ENCODE measurements around the gene MAIP1. TPM values are rescaled to one million over a fixed set of nuclear protein-coding genes. Genes with fewer than 3 reads are reported as not detected.

The MAIP1 gene
- total RNA-seq, 1 experiment from 2014 or later: 32.3 TPM

DNA sequence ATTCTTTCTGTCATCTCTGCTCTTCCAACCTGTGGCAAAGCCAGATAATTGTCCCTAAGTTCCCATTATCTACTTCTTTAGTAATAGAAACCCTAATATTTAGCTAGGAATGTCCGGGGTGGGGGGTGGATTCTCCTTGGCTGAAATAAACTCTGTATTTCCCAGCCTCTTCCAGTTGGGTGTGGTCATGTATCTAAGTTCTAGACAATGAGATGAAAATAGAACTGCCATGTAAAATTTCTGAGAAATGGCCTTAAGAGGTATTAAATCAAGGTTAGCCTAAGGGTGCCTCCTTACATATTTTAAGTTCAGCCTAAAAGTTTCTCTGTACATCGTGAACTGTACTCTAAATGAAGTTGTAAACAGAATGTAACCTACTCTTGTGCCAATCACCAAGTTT is 39.5 kb downstream of the MAIP1 start:
- no peak overlapping the region for H4K5ac ChIP-seq (ENCODE audit: insufficient read length, low read depth, low read length)
- no peak for DNase-seq
- H2BK20ac ChIP-seq (ENCODE audit: low read depth, low read length, poor library complexity, severe bottlenecking): no peak overlapping the region
- H2AK5ac ChIP-seq (ENCODE audit: insufficient read length, low read length): no peak overlapping the region
- H3K27me3 Mint-ChIP-seq (ENCODE audit: low read depth): no peaks in the 10 kb centered on the region; the same call in 1 of the 2 replicates
- no peaks in the 10 kb centered on the region for H3K4me1 Mint-ChIP-seq
- H3K4me2 ChIP-seq (ENCODE audit: insufficient read depth, insufficient read length, low read length): no peak overlapping the region
- no peak overlapping the region for H4K8ac ChIP-seq (replicated peaks; ENCODE audit: insufficient read length, low read depth, low read length)
- H3T11ph ChIP-seq (ENCODE audit: low read length): no peak overlapping the region
- no peak overlapping the region for H2AFZ ChIP-seq (ENCODE audit: low read length)
- H3K79me2 ChIP-seq (ENCODE audit: insufficient read depth, low read length): no peaks in the 10 kb centered on the region
- no peak overlapping the region for H3K56ac ChIP-seq (ENCODE audit: insufficient read length, low read depth, low read length)
- no peaks in the 10 kb centered on the region for H3K36me3 Mint-ChIP-seq (ENCODE audit: insufficient read depth in 1 of 3, low read depth in 3 of 3)
- H3K27me3 ChIP-seq (ENCODE audit: insufficient read depth, low read length): no peaks in the 10 kb centered on the region
- H3K4me1 ChIP-seq (ENCODE audit: insufficient read depth, low read length): no peaks in the 10 kb centered on the region
- H3K23me2 ChIP-seq (ENCODE audit: insufficient read length, low read depth, low read length, poor library complexity, severe bottlenecking): no peaks in the 10 kb centered on the region
- no peak overlapping the region for H4K91ac ChIP-seq (ENCODE audit: insufficient read length, low read depth, low read length)
- no CpG with 5 or more reads among the region's 2 CpGs for WGBS (ENCODE audit: extremely low coverage, insufficient read length, low lambda C conversion rate)
- H2BK120ac ChIP-seq (ENCODE audit: low read depth, low read length, poor library complexity, severe bottlenecking): no peak overlapping the region
- H3K9ac ChIP-seq (ENCODE audit: extremely low read depth, insufficient read length, low read length): no peak overlapping the region
- H3K18ac ChIP-seq (ENCODE audit: insufficient read length, low read depth, low read length): no peak overlapping the region
- H3K14ac ChIP-seq (ENCODE audit: insufficient read depth, low read length): no peak overlapping the region
- no peak overlapping the region for H2BK5ac ChIP-seq (ENCODE audit: insufficient read length, low read length)
- H3K79me1 ChIP-seq (ENCODE audit: insufficient read depth, low read depth, low read length, poor library complexity, severe bottlenecking): no peaks in the 10 kb centered on the region
- 0 out of 5 replicates have a peak, but pooled peaks cover 0 to 1% of the 10 kb centered on the region in 2 experiments for H3K9me3 Mint-ChIP-seq
- no peak overlapping the region for H3K4me3 Mint-ChIP-seq
- TF ChIP-seq, protein P1, sequence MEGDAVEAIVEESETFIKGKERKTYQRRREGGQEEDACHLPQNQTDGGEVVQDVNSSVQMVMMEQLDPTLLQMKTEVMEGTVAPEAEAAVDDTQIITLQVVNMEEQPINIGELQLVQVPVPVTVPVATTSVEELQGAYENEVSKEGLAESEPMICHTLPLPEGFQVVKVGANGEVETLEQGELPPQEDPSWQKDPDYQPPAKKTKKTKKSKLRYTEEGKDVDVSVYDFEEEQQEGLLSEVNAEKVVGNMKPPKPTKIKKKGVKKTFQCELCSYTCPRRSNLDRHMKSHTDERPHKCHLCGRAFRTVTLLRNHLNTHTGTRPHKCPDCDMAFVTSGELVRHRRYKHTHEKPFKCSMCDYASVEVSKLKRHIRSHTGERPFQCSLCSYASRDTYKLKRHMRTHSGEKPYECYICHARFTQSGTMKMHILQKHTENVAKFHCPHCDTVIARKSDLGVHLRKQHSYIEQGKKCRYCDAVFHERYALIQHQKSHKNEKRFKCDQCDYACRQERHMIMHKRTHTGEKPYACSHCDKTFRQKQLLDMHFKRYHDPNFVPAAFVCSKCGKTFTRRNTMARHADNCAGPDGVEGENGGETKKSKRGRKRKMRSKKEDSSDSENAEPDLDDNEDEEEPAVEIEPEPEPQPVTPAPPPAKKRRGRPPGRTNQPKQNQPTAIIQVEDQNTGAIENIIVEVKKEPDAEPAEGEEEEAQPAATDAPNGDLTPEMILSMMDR (conservative IDR thresholded peaks at IDR 0.05): no peak
- no peak overlapping the region for H2BK15ac ChIP-seq (ENCODE audit: low read depth, low read length)
- no peak overlapping the region for H3K4ac ChIP-seq (ENCODE audit: low read depth, low read length)
- H3K27ac Mint-ChIP-seq: no peak overlapping the region
- H2BK12ac ChIP-seq (ENCODE audit: insufficient read length, low read depth, low read length): no peak overlapping the region
- no peaks in the 10 kb centered on the region for H3K9me3 ChIP-seq (ENCODE audit: control insufficient read depth, low read depth, low read length)
- no peak overlapping the region for H3K23ac ChIP-seq (ENCODE audit: insufficient read length, low read depth, low read length)
- H4K20me1 ChIP-seq (ENCODE audit: control insufficient read depth, insufficient read depth, insufficient read length): no peaks in the 10 kb centered on the region
- H3K27ac ChIP-seq (ENCODE audit: insufficient read length, low read depth, low read length): no peak overlapping the region
